ENCODE results near the gene OLFM1.

Gene OLFM1

DNA sequence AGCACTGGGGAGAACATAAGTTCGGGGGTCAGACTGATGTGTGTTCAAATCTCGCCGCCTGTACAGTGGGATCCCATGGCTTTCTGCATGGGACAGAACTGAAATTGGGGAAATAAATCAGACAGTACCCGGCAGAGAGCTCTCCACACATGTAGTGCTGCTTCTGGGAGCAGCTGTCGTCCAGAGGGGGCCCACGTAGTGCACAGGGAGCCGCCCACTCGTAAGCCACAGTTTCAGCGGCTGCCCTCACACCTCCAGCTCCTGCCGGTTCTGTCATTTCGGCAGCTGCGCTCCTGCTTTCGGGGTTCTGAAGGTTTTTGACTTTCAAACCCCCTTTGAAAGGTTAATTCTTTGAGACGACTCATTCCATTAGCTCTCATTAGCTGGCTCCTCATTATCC, 83.1 kb downstream of the OLFM1 start:
- DNase-seq (ENCODE audit: low read depth in 2 of 2): no peak
